C4-2B (cell line): Measurements from ENCODE around the gene GRIA1.

ENCODE experiments used
- ZFX ChIP-seq: fragments of 450-650 bp; IDR thresholded peaks from 2 replicates; pipeline ENCODE4 v1.6.1; 2017
- TF ChIP-seq, protein P1 (sequence below): fragments of 450-650 bp; conservative IDR thresholded peaks from 2 replicates; pipeline ENCODE4 v1.5.1; 2017; ENCODE audit warnings: mild to moderate bottlenecking

GRCh38 chr5:153824909-153825308, 334.4 kb downstream of the GRIA1 start:
- TF ChIP-seq, protein P1, sequence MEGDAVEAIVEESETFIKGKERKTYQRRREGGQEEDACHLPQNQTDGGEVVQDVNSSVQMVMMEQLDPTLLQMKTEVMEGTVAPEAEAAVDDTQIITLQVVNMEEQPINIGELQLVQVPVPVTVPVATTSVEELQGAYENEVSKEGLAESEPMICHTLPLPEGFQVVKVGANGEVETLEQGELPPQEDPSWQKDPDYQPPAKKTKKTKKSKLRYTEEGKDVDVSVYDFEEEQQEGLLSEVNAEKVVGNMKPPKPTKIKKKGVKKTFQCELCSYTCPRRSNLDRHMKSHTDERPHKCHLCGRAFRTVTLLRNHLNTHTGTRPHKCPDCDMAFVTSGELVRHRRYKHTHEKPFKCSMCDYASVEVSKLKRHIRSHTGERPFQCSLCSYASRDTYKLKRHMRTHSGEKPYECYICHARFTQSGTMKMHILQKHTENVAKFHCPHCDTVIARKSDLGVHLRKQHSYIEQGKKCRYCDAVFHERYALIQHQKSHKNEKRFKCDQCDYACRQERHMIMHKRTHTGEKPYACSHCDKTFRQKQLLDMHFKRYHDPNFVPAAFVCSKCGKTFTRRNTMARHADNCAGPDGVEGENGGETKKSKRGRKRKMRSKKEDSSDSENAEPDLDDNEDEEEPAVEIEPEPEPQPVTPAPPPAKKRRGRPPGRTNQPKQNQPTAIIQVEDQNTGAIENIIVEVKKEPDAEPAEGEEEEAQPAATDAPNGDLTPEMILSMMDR: no peak
- no peak for TF ChIP-seq ZFX
